Measurements from ENCODE around the gene ANK2. TPM values are rescaled to one million over a fixed set of nuclear protein-coding genes. Genes with fewer than 3 reads are reported as not detected.

ANK2 gene
- total RNA-seq, 4 donors from 2014 or later, result 27.4 to 142 (median 47.2) TPM

DNA sequence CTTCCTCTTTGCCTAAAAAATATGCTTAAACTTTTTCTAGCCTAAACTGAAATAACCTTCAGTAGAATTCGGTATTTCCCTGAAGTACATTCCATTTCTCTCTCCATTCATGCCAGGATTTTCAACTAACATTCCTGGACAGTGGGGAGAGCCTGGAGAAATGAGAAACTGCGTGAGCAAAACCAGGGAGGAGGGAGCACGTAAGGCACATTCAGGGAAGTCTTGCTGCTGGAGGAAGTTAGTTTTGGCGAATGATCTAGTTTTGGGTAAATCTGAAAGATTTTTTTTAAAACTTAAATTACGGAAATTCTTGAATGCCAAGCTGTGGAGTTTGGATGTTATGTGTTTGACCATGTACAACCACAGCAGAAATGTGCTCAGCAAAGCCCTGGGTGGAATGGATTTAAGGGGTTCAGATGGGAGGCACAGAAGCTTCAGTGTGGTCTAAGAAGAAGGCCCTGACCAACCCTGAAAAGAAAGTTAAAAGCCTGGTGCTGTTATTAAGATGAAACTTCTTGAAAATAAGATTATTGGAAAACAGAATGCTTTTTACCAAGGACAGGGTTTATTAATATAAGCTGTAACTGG, 347.8 kb downstream of the ANK2 start:
- Histone ChIP-seq H3K27ac (peak overlapping the region in 1 of 2 donors; percentile 20), H3K9me3 (no peaks in the 10 kb centered on the region), H3K4me1 (no peaks in the 10 kb centered on the region), H3K4me3 (no peak overlapping the region), H3K27me3 (no peaks in the 10 kb centered on the region), H3K36me3 (no peaks in the 10 kb centered on the region)
- peak in 1 of 2 donors; percentile 26 for DNase-seq
- intact Hi-C loops (cut with DNase I; ENCODE audit: low total_unique reads), result loop anchor here (10.0 kb wide), 1 partner anchor 368 kb away; the partner anchor contains the start of gene CAMK2D
- TF ChIP-seq POLR2A (IDR thresholded peaks at IDR 0.05), result no peak
- TF ChIP-seq, protein P1, sequence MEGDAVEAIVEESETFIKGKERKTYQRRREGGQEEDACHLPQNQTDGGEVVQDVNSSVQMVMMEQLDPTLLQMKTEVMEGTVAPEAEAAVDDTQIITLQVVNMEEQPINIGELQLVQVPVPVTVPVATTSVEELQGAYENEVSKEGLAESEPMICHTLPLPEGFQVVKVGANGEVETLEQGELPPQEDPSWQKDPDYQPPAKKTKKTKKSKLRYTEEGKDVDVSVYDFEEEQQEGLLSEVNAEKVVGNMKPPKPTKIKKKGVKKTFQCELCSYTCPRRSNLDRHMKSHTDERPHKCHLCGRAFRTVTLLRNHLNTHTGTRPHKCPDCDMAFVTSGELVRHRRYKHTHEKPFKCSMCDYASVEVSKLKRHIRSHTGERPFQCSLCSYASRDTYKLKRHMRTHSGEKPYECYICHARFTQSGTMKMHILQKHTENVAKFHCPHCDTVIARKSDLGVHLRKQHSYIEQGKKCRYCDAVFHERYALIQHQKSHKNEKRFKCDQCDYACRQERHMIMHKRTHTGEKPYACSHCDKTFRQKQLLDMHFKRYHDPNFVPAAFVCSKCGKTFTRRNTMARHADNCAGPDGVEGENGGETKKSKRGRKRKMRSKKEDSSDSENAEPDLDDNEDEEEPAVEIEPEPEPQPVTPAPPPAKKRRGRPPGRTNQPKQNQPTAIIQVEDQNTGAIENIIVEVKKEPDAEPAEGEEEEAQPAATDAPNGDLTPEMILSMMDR (IDR thresholded peaks at IDR 0.05), result no peak

DNA sequence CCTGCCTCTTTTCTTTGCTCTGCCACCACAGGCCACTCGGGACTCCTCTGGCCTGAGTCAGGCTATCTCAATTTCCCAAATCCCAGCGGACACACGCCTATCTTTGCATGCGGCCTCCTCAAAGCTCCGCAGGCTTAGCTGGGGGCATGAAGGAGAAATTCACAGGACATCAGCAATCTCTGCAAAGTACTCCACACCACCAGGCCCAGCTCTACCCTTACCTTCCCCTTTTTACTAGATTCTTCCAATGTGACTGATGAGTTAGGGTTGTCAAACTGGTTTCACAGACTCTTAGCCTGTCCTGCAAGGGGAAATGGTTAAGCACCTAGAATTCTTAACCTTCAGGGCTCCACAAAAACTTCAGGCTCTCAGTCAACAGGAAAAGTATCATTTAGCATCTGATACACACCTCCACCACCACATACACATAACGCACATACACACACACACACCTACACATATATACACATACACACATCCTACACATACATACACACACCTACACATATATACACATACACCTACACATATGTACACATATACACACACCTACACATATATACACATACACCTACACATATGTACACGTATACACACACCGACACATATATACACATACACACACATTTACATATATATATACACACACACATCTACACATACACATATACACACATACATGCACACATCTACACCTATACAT, 349.1 kb downstream of the ANK2 start:
- Histone ChIP-seq H3K9me3 (no peaks in the 10 kb centered on the region), H3K27ac (no peak overlapping the region), H3K36me3 (no peaks in the 10 kb centered on the region), H3K4me3 (no peak overlapping the region), H3K4me1 (no peaks in the 10 kb centered on the region), H3K27me3 (no peaks in the 10 kb centered on the region)
- no peak for TF ChIP-seq POLR2A (IDR thresholded peaks at IDR 0.05)
- TF ChIP-seq, protein P1 (IDR thresholded peaks at IDR 0.05), result no peak
- intact Hi-C loops (cut with DNase I; ENCODE audit: low total_unique reads), result loop anchor here (10.0 kb wide), 1 partner anchor 366 kb away; the partner anchor contains the start of gene CAMK2D
- no peak for DNase-seq

DNA sequence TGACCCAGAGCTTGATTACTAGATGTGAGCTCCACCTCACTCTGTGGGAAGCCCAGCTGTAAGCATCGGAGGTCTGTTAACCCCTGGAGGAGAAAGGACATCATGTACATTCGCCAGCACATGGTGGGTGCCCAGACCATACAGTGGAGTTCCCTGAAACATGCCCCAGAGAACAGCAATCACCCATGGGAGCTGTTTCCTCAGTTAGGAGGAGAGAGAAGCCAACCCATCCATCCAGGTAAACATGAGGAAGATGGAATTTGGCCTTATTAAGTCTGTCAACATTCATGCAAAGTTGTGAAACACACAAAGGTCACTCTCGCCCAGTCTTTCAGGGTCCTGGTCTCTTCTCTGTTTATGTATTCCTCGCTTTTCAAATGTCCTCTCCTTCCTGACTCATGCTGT, 354.7 kb downstream of the ANK2 start:
- DNase-seq, result no peak
- no peak overlapping the region for H3K4me3 ChIP-seq
- no peak for TF ChIP-seq POLR2A (IDR thresholded peaks at IDR 0.05)
- TF ChIP-seq, protein P1 (IDR thresholded peaks at IDR 0.05), result no peak
- H3K9me3 ChIP-seq, result no peaks in the 10 kb centered on the region
- intact Hi-C loops (cut with DNase I; ENCODE audit: low total_unique reads), result no loop called here
- H3K27me3 ChIP-seq, result no peaks in the 10 kb centered on the region
- H3K36me3 ChIP-seq, result no peaks in the 10 kb centered on the region
- H3K4me1 ChIP-seq, result no peaks in the 10 kb centered on the region
- no peak overlapping the region for H3K27ac ChIP-seq

DNA sequence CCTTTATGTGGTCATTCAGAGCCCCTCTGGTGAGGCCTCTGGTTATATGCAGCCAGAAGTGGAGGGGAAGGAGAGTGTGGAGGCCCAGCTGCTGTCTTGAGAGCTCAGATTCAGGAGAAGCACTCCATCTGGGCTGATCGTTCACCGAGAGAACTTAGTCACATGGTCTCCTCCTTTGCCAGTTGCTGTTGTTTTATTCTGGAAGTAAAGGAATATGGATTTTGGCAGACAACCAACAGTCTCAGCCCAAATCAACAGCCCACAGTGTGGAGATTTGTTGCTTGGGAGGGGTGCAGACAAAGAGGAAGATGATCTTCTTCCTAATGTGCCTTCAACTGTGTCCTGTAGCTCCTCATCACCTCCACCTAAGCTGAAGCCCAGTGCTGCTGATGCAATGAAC, 355.4 kb downstream of the ANK2 start:
- intact Hi-C loops (cut with DNase I; ENCODE audit: low total_unique reads), result no loop called here
- H3K27ac ChIP-seq, result no peak overlapping the region
- no peak overlapping the region for H3K4me3 ChIP-seq
- no peaks in the 10 kb centered on the region for H3K4me1 ChIP-seq
- H3K36me3 ChIP-seq, result no peaks in the 10 kb centered on the region
- no peaks in the 10 kb centered on the region for H3K9me3 ChIP-seq
- no peak for DNase-seq
- no peaks in the 10 kb centered on the region for H3K27me3 ChIP-seq
- TF ChIP-seq POLR2A (IDR thresholded peaks at IDR 0.05), result no peak
- TF ChIP-seq, protein P1 (IDR thresholded peaks at IDR 0.05), result no peak

Data from uterus (tissue), 4 donors.